CD4-positive, CD25-positive, alpha-beta regulatory T cell (primary cell): ENCODE results near the gene LSM6. TPM values are rescaled to one million over a fixed set of nuclear protein-coding genes. Genes with fewer than 3 reads are reported as not detected.

ENCODE experiments used
- ATAC-seq, 2 donors: fragments of 150-1000 bp; cut with Tn5 transposase; one replicate each; pipeline ENCODE4 v1.10.0; 2021; ENCODE audit warnings: low read depth in 2 of 2, moderate number of reproducible peaks in 2 of 2, moderate library complexity in 1 of 2
- DNase-seq, 3 donors: peaks; one replicate each; pipeline versions ENCODE4 v3.0.0 to v3.0.0-alpha.2; 2012 to 2022; ENCODE audit warnings: mixed read lengths in 1 of 3
- H3K27ac ChIP-seq: one replicate; pipeline ENCODE4 v1.7.0; 2013; ENCODE audit warnings: mild to moderate bottlenecking, low read length; ENCODE audit not compliant: insufficient read depth, poor library complexity, severe bottlenecking
- H3K27me3 ChIP-seq: one replicate; pipeline ENCODE4 v1.7.0; 2013; ENCODE audit warnings: low read length; ENCODE audit not compliant: control insufficient read depth, insufficient read depth
- H3K36me3 ChIP-seq: one replicate; pipeline ENCODE4 v1.7.0; 2013; ENCODE audit warnings: mild to moderate bottlenecking, low read length, moderate library complexity; ENCODE audit not compliant: control insufficient read depth, insufficient read depth
- H3K4me1 ChIP-seq: 2 replicates; pipeline ENCODE4 v1.7.0; 2013; ENCODE audit warnings: mild to moderate bottlenecking, low read length; ENCODE audit not compliant: insufficient read depth, control insufficient read depth, poor library complexity, severe bottlenecking
- H3K4me3 ChIP-seq: one replicate; pipeline ENCODE4 v1.7.0; 2013; ENCODE audit warnings: low read depth, mild to moderate bottlenecking, low read length, moderate library complexity
- H3K9me3 ChIP-seq, 2 experiments: 1 replicate in 1 of 2; 2 replicates in 1 of 2; pipeline ENCODE4 v1.7.0; 2013; ENCODE audit warnings: low read length in 2 of 2, mild to moderate bottlenecking in 1 of 2, moderate library complexity in 1 of 2; ENCODE audit not compliant: control insufficient read depth in 2 of 2
- H3K27ac Mint-ChIP-seq, 3 donors: one replicate each; pipeline ENCODE4 v1.8.0; 2020 to 2022; ENCODE audit warnings: mild to moderate bottlenecking in 3 of 3, mixed read lengths in 3 of 3, moderate library complexity in 2 of 3
- H3K27me3 Mint-ChIP-seq: one replicate; pipeline ENCODE4 v1.8.0; 2022; ENCODE audit warnings: mild to moderate bottlenecking, mixed read lengths
- H3K36me3 Mint-ChIP-seq: one replicate; pipeline ENCODE4 v1.8.0; 2020; ENCODE audit warnings: mixed read lengths
- H3K4me1 Mint-ChIP-seq, 4 donors: one replicate each; pipeline ENCODE4 v1.8.0; 2020 to 2022; ENCODE audit warnings: mixed read lengths in 4 of 4, mild to moderate bottlenecking in 1 of 4
- H3K4me3 Mint-ChIP-seq, 4 donors: one replicate each; pipeline ENCODE4 v1.8.0; 2020 to 2022; ENCODE audit warnings: mild to moderate bottlenecking in 4 of 4, mixed read lengths in 4 of 4, moderate library complexity in 3 of 4
- H3K9me3 Mint-ChIP-seq, 7 donors: one replicate each; pipeline ENCODE4 v1.8.0; 2020 to 2022; ENCODE audit warnings: mixed read lengths in 7 of 7, mild to moderate bottlenecking in 3 of 7, moderate library complexity in 2 of 7
- polyA plus RNA-seq, 4 donors: library from polyadenylated mRNA; unstranded; fragments of 300-500 nt; fragmentation: Illumina TruSeq; gene quantifications; one replicate each; pipeline ENCODE4 v1.2.3, GENCODE V29; 2021
- total RNA-seq: library from RNA; stranded (reverse); gene quantifications from one replicate; pipeline ENCODE4 v1.2.3, GENCODE V29; 2022

The LSM6 gene
- total RNA-seq (16.8 TPM), polyA plus RNA-seq (10 to 100 TPM; 64.3 to 80.9 (median 70.9) TPM)

GRCh38 chr4:146175541-146176453 is at the start of gene LSM6:
Gene LSM6, plus strand, starts transcription at chr4:146175718. Its CDS starts 7,204 bp downstream, at chr4:146182922.
- peak within 1 kb of the TSS; percentile 63 for H3K27ac ChIP-seq
- H3K4me1 ChIP-seq = peaks cover 34% of the 10 kb centered on the region
- peak within 1 kb of the TSS; percentile 92 for H3K4me3 ChIP-seq
- Mint-ChIP-seq H3K27ac (peak within 1 kb of the TSS; percentile 90 to 97 (median 96)), H3K4me1 (peaks cover 29 to 52% (median 43%) of the 10 kb centered on the region in 4 donors), H3K27me3 (peaks cover 4% of the 10 kb centered on the region), H3K9me3 (no peaks in the 10 kb centered on the region), H3K4me3 (peak within 1 kb of the TSS; percentile 90 to 93 (median 91)), H3K36me3 (no peaks in the 10 kb centered on the region)
- H3K36me3 ChIP-seq = no peaks in the 10 kb centered on the region
- no peaks in the 10 kb centered on the region for H3K27me3 ChIP-seq
- H3K9me3 ChIP-seq = no peaks in the 10 kb centered on the region
- DNase-seq (peak; percentile 71 to 85 (median 82)), ATAC-seq (peak; percentile 89 to 91)

DNA sequence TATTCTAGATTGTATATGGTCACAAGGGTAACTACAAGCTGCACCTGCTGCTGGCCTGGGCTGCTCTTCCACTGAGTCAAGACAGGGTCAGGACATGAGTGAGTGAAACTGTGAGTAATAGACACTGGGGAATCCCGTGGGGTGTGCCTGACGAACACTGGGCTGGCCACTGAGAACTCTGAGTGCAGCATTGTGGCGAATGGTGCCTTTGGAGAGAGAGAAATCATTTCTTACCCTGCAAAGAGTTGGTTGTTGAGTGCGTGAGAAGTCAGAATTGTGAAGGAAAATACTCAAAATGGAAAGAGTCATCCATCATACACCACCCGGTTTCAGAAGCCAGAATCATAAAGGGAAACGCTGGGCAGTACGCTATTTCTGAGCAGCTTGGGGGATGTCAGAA is 43.1 kb upstream of the LSM6 start:
- Histone ChIP-seq H3K4me1 (no peaks in the 10 kb centered on the region), H3K9me3 (no peaks in the 10 kb centered on the region), H3K4me3 (no peak overlapping the region), H3K36me3 (no peaks in the 10 kb centered on the region), H3K27ac (no peak overlapping the region), H3K27me3 (no peaks in the 10 kb centered on the region)
- no peaks in the 10 kb centered on the region for H3K4me1 Mint-ChIP-seq
- no peaks in the 10 kb centered on the region for H3K27me3 Mint-ChIP-seq
- H3K9me3 Mint-ChIP-seq = peaks cover 0 to 2% (median 0%) of the 10 kb centered on the region in 7 donors
- H3K27ac Mint-ChIP-seq = no peak overlapping the region
- DNase-seq = peak in 1 of 3 donors; percentile 17
- no peaks in the 10 kb centered on the region for H3K36me3 Mint-ChIP-seq
- H3K4me3 Mint-ChIP-seq = no peak overlapping the region
- ATAC-seq = peak; percentile 44 to 52

- Mint-ChIP-seq H3K36me3 (no peaks in the 10 kb centered on the region), H3K27me3 (peaks cover 4% of the 10 kb centered on the region), H3K4me3 (no peak overlapping the region), H3K4me1 (no peaks in the 10 kb centered on the region), H3K9me3 (peaks cover 0 to 2% (median 0%) of the 10 kb centered on the region in 7 donors), H3K27ac (no peak overlapping the region)
- Histone ChIP-seq H3K36me3 (no peaks in the 10 kb centered on the region), H3K27ac (no peak overlapping the region), H3K27me3 (no peaks in the 10 kb centered on the region), H3K9me3 (no peaks in the 10 kb centered on the region), H3K4me1 (no peaks in the 10 kb centered on the region), H3K4me3 (no peak overlapping the region)
- ATAC-seq (no peak), DNase-seq (no peak)
Measured at GRCh38 chr4:146134761-146135445, 40.6 kb upstream of the LSM6 start.

- Histone ChIP-seq H3K4me1 (no peaks in the 10 kb centered on the region), H3K9me3 (no peaks in the 10 kb centered on the region), H3K4me3 (no peak overlapping the region), H3K27me3 (no peaks in the 10 kb centered on the region), H3K36me3 (no peaks in the 10 kb centered on the region), H3K27ac (no peak overlapping the region)
- Mint-ChIP-seq H3K36me3 (no peaks in the 10 kb centered on the region), H3K27me3 (peaks cover 4% of the 10 kb centered on the region), H3K4me3 (no peak overlapping the region), H3K4me1 (no peaks in the 10 kb centered on the region), H3K9me3 (peaks cover 0 to 2% (median 0%) of the 10 kb centered on the region in 7 donors), H3K27ac (no peak overlapping the region)
- no peak for ATAC-seq
- DNase-seq = no peak
Measured at GRCh38 chr4:146135941-146136340, 39.6 kb upstream of the LSM6 start.

DNA sequence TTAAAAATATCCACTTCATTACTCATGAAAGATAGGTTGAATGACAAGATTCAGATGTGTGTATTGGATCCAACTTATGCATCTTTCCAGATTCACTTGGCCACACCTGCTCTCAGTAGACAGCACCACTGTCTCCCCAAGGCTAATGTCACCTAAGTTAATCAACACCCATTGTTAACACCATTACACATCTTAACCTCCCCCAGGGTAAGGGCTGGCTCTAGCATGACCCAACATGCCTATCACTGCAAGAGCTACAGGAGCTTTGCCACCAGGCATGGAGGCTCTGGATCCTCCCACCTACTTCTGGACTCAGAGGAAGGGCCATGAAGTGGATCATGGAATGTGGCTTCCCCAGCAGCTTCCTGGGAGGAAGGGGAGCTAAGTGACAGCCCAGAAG is 32.8 kb upstream of the LSM6 start:
- Histone ChIP-seq H3K4me3 (no peak overlapping the region), H3K27ac (no peak overlapping the region), H3K4me1 (no peaks in the 10 kb centered on the region), H3K9me3 (no peaks in the 10 kb centered on the region), H3K36me3 (no peaks in the 10 kb centered on the region), H3K27me3 (peaks cover 1% of the 10 kb centered on the region)
- Mint-ChIP-seq H3K9me3 (peaks cover 0 to under 1% (median 0%) of the 10 kb centered on the region in 7 donors), H3K27ac (no peak overlapping the region), H3K27me3 (peaks cover 11% of the 10 kb centered on the region), H3K4me3 (no peak overlapping the region), H3K4me1 (no peaks in the 10 kb centered on the region), H3K36me3 (no peaks in the 10 kb centered on the region)
- DNase-seq (no peak), ATAC-seq (no peak)

DNA sequence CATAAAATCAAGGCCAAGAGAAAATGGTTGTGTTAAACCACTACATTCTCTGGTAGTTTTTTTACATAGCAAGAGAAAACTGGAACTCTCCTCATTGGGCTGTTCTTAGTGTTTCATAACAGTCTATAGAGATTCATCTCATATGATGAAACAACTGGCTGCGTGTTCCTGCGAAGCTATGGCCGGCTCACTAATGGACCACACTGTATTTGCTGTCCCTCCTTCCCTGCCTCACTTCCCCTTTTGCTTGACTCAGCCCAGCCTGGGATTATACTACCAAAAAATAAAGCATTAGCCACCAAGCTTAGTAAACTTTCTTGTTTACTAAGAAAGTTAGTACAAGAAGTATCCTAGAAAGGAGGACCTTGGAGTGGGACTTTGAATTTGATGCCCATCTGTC is 31.6 kb upstream of the LSM6 start:
- no peak overlapping the region for H3K27ac ChIP-seq
- Mint-ChIP-seq H3K36me3 (no peaks in the 10 kb centered on the region), H3K27ac (no peak overlapping the region), H3K9me3 (peaks cover 0 to 3% (median 0%) of the 10 kb centered on the region in 7 donors), H3K27me3 (peaks cover 9% of the 10 kb centered on the region), H3K4me3 (no peak overlapping the region), H3K4me1 (no peaks in the 10 kb centered on the region)
- ATAC-seq = no peak
- H3K9me3 ChIP-seq = no peaks in the 10 kb centered on the region
- no peaks in the 10 kb centered on the region for H3K36me3 ChIP-seq
- H3K4me3 ChIP-seq = no peak overlapping the region
- DNase-seq = no peak
- H3K4me1 ChIP-seq = no peaks in the 10 kb centered on the region
- H3K27me3 ChIP-seq = peaks cover 1% of the 10 kb centered on the region

GRCh38 chr4:146146918-146147317 is 28.6 kb upstream of the LSM6 start:
- H3K9me3 Mint-ChIP-seq = peaks cover 0 to 3% (median 0%) of the 10 kb centered on the region in 7 donors
- DNase-seq (no peak), ATAC-seq (no peak)
- H3K36me3 Mint-ChIP-seq = no peaks in the 10 kb centered on the region
- Histone ChIP-seq H3K27ac (no peak overlapping the region), H3K4me3 (no peak overlapping the region), H3K9me3 (no peaks in the 10 kb centered on the region), H3K4me1 (no peaks in the 10 kb centered on the region), H3K36me3 (no peaks in the 10 kb centered on the region), H3K27me3 (peaks cover 1% of the 10 kb centered on the region)
- H3K4me3 Mint-ChIP-seq = no peak overlapping the region
- peaks cover 1% of the 10 kb centered on the region for H3K27me3 Mint-ChIP-seq
- H3K27ac Mint-ChIP-seq = no peak overlapping the region
- no peaks in the 10 kb centered on the region for H3K4me1 Mint-ChIP-seq
